ENCODE data around the gene ZNF514.
"Not testable (repeated sequence)": the region's sequence is repeated elsewhere in the genome, so short reads cannot be mapped to it uniquely, and the experiment has no call there.

ZNF514 gene

DNA sequence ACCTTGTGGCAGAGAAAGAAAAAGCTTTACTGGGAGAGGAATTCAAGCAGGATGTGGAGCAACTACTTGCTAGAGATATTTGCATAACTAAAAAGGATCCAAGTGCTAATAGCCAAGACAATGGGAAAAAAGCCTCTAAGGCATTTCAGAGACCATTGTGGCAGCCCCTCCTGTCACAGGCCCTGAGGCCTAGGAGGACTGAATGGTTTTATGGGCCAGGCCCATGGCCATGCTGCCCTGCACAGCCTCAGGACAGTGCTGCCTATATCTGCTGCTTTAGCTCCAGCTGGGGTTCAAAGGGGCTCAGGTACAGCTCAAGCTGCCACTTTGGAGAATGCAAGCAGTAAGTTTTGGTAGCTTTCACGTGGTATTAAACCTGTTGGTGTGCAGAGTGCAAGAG, 20.9 kb downstream of the ZNF514 start:
- no peak for DNase-seq (ENCODE audit: low read depth in 2 of 2)

DNA sequence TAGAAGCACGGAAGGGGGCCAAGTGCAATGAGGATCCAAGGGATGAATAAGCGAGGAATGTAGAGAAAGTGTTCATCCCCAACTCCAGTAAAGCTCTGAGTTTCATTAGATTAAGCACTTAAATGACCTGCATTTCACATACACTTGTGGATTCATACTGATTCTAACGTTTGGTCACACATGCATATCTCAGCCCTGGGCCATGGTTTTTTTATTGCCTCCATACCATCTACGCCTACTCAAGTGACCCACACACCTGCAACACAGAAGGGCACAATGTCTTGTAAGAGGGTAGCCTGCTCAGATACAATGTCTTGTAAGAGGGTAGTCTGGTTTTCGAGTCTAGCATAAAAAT, 37.5 kb downstream of the ZNF514 start:
- DNase-seq (ENCODE audit: low read depth in 2 of 2): no peak

DNA sequence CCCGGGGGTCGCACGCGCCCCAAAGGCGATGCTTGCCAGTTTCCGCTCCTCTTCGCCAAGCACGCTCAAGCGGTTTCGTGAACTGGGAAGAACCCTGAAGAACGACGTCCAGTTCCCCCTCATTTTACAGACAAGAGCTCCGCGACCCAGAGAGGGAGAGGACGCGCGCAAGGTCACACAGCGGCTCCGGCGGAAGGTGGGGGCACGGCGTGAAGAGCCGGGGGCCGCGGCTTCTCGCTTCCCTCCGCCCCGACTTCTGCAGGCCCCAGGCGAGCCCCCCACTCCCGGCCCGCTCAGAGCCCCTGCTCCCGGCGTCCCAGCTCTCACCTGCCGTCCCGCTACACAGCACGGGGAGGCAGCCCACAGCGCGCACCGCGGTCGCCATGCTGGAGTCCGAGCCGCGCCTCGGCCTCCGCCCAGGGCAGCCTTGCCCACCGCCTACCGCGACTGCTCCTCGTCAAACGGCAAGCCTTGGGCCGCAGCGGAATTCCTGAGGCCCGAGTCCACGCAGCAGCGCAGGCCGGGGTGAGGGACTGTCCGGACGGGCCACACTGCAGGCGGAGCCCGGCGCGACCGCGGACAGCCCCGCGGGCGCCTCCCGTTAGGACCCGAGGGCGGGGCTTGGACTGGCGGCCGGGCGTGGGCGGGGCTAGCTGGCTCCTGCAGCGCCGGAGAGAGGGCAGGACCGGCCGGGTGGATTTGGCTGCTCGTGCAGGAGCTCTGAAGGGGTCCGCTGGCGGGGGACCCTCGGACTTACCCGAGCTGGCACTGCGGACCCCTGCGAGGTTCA, 38.0 kb downstream of the ZNF514 start, which contains the start of gene MRPS5:
Gene MRPS5 (minus strand): TSS at position 402 of the 790 bp plus-strand sequence. CDS start 17 bp downstream, at position 385.
- peak; percentile 64 to 82 for DNase-seq (ENCODE audit: low read depth in 2 of 2)

DNA sequence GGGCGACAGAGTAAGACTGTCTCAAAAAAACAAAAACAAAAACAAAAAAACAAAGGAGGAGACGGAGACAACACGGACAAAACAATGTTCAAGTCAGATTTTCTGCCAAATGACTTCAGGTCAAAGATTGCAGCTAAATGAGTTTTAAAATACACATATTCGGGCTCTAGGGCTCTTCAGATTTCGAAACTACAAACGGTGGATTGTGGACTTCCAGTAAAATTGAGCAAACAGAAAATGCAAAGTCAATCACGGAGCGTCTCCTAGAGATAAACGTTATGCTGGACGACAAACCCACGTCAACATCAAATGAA, 38.6 kb downstream of the ZNF514 start:
- no peak for DNase-seq (ENCODE audit: low read depth in 2 of 2)

DNA sequence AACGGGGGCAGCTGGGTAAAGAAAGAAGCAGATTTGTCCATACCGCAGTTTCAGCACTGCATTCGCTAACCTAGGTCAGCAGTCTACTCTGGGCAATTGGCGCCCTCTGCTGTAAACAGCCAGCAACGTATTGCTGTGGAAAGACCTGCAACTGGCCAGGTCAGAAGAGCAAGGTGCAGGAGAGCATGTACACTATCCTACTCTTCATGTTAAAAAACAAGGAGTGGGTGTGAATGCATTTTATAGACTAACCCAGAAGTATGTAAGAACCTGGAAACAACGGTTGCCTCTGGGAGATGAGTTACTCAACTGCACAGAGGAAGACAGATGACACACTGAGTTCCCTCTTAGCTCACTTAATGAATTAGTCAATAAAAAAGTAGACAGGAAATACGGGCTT, 44.2 kb downstream of the ZNF514 start:
- DNase-seq (ENCODE audit: low read depth in 2 of 2): peak; percentile 38 to 46

DNA sequence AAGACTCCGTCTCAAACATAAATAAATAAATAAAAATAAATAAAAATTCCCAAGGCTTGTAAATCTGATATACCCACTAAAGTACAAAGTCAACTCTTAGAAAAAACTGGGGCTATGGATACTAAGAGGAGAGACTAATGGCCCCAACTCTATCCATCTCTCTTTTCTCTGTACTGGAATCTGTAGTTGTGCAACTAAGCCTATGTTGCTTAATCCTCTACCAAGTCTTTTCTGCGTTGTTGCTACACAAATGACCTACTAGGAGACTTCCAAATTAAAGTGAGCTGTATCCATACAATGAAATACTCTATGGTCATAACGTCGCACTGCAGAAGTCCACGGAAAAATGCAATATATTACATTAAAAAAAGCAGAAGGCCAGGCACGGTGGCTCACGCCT, 46.2 kb downstream of the ZNF514 start:
- DNase-seq (ENCODE audit: low read depth in 2 of 2): no peak

DNA sequence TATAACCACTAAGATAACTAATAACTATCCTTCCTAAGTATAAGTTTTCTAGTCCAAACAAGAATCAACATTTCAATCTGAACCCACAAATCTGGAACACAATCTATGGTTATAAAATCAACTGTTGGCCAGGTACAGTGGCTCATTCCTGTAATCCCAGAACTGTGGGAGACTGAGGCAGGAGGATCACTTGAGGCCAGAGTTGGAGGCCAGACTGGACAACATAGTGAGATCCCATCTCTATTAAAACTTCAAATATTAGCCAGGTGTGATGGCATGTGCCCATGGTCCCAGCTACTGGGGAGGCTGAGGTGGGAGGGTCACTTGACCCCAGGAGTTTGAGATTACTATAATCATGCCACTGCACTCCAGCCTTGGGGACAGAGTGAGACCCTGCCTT, 49.3 kb downstream of the ZNF514 start:
- no peak for DNase-seq (ENCODE audit: low read depth in 2 of 2)

DNA sequence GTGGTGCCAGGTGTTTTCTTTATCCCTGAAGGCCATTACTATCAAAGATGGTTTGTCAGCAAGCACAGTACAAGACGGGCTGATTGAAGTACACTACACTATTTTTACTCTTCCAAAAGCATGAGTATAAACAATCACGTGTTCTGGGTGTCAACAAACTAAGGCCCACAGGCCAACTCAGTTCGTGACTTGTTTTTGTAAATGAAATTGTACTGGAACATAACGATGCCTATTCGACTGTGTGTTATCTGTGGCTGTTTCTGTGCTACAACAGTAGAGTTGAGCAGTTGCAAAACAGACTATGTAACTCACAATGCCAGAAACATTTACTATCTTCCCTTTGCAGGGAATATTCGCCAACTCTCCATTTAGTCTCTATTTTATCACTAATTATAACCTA, 50.4 kb downstream of the ZNF514 start:
- DNase-seq (ENCODE audit: low read depth in 2 of 2): no peak

DNA sequence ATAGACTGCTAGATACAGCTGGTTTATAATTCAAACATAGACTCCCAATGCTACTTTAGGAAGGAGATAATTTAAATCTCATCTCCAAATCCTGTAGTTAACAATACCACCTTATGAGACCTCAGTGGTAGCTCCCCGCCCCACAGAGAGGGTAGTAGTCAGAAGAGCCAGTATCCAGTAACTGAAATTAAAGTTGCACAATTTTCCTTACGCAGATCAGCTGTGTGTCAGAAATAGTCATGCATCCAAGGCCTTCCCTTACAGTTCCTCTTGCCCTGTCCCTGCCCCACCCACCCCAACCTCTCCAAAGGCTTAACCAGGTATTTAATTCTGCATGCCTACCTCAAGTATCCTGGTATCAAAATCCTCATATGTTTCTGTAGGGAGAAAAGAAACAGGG, 53.6 kb downstream of the ZNF514 start:
- DNase-seq (ENCODE audit: low read depth in 2 of 2): no peak

DNA sequence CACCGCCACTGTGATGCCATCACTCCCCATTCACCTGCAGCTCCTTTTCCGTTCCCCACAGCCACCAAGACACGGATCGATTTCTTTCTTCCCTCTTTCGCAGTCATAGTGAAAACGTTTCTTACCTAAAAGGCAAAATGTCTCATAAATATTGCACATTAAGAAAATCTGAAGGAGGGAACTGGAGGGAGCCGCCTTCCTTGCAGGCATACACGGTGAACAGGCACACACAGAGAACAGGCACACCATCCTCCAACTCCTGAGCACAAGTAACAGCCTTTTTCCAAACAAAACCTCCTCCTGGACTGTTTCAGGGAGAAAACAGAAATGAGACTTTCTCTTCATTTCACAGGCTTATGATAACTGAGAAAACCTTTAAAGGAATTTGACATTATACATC, 55.0 kb downstream of the ZNF514 start:
- no peak for DNase-seq (ENCODE audit: low read depth in 2 of 2)

DNA sequence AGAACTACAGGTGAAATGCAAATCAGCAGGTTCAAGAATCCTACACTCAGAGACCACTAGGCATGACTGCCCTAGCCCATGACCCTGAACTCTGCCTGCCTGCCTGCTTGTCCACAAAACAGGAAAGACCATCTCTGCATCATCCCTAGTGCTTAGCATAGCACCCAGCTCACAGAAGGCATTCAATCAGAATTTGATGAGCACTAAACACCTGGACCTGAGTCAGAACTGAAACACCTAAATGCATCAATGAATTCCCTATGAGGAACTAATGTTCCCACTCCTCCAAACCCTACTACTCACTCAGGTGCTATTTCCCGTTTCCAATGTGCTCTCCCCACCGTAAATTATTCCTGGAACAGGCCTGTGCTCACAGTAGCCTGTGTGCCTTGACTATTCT, 59.7 kb downstream of the ZNF514 start:
- no peak for DNase-seq (ENCODE audit: low read depth in 2 of 2)

DNA sequence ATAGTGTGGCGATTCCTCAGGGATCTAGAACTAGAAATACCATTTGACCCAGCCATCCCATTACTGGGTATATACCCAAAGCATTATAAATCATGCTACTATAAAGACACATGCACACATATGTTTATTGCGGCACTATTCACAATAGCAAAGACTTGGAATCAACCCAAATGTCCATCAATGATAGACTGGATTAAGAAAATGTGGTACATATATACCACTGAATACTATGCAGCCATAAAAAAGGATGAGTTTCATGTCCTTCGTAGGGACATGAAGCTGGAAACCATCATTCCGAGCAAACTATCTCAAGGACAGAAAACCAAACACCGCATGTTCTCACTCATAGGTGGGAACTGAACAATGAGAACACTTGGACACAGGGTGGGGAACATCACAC, 61.4 kb downstream of the ZNF514 start:
- DNase-seq (ENCODE audit: low read depth in 2 of 2): not testable (repeated sequence)
